GM15510 (cell line): ENCODE results near the gene HSD17B2.

Experiments used
- POLR2A ChIP-seq: IDR thresholded peaks from 3 replicates; pipeline ENCODE4 v1.6.1; 2011; ENCODE audit warnings: borderline replicate concordance; ENCODE audit not compliant: insufficient read length; ENCODE audit errors: extremely low read depth

HSD17B2 gene

GRCh38 chr16:82146556-82146955 lies 111.5 kb downstream of the HSD17B2 start:
- TF ChIP-seq POLR2A = no peak

GRCh38 chr16:82146957-82147356 lies 111.9 kb downstream of the HSD17B2 start:
- TF ChIP-seq POLR2A = no peak

GRCh38 chr16:82147546-82147945 lies 112.5 kb downstream of the HSD17B2 start:
- TF ChIP-seq POLR2A = no peak
